ENCODE results near the gene TREML2. TPM values are rescaled to one million over a fixed set of nuclear protein-coding genes. Genes with fewer than 3 reads are reported as not detected.

Gene TREML2
- polyA plus RNA-seq, 1 of the 3 experiments (the other 2 are of a cell fraction) = not detected

DNA sequence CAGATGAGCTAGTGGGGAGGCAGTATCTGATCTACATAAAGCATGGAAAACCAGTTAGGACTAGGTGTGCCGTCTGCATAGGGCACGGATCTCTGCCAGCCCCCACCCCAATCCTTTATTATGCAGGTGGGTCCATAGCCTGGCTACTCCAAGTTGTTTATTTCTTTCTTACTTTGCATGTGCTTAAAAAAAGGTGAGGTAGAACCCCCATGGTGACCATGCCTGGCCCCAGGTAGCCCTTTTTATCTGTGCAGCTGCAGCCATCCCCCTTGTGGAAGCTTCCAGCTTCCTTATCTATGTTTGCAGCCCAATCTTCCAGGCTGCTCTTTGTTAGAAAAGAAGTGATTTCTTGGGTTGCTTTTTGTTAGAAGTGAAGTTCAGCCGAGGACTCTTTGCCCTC, 29.0 kb downstream of the TREML2 start:
- H3K27me3 ChIP-seq (ENCODE audit: insufficient read depth) = no peaks in the 10 kb centered on the region; the same call in 1 of the 2 replicates
- no peak overlapping the region for H3K27ac ChIP-seq (ENCODE audit: low read depth in 2 of 2, low read length in 1 of 2)
- H3K4me2 ChIP-seq = no peak overlapping the region
- no peaks in the 10 kb centered on the region for H3K9me3 ChIP-seq
- ChIA-PET POLR2A (no interaction called here), CTCF (no interaction called here)
- TF ChIP-seq CHD2 (IDR thresholded peaks at IDR 0.05; ENCODE audit: low read length, partially characterized antibody) = no peak
- H3F3A ChIP-seq (replicated peaks; ENCODE audit: insufficient read depth) = no peaks in the 10 kb centered on the region
- H3K79me2 ChIP-seq (ENCODE audit: insufficient read depth) = no peaks in the 10 kb centered on the region
- no peaks in the 10 kb centered on the region for H4K20me1 ChIP-seq (ENCODE audit: insufficient read depth)
- no peak for DNase-seq
- 6% methylated on average over 3 of the region's 3 CpGs for WGBS (ENCODE audit: low lambda C conversion rate)
- no peak overlapping the region for H3K4me3 ChIP-seq (ENCODE audit: low read depth in 2 of 2, low read length in 1 of 2)
- no peaks in the 10 kb centered on the region for H3K9me2 ChIP-seq
- H3K36me3 ChIP-seq (replicated peaks in 1 of 2; ENCODE audit: control insufficient read depth in 1 of 2, insufficient read depth in 2 of 2, low read length in 1 of 2) = no peaks in the 10 kb centered on the region
- H3K9ac ChIP-seq = no peak overlapping the region
- no peaks in the 10 kb centered on the region for H3K4me1 ChIP-seq (ENCODE audit: control insufficient read depth in 1 of 2, insufficient read depth in 2 of 2, low read depth in 1 of 2, low read length in 1 of 2)
- no peak overlapping the region for H2AFZ ChIP-seq (ENCODE audit: low read depth)

DNA sequence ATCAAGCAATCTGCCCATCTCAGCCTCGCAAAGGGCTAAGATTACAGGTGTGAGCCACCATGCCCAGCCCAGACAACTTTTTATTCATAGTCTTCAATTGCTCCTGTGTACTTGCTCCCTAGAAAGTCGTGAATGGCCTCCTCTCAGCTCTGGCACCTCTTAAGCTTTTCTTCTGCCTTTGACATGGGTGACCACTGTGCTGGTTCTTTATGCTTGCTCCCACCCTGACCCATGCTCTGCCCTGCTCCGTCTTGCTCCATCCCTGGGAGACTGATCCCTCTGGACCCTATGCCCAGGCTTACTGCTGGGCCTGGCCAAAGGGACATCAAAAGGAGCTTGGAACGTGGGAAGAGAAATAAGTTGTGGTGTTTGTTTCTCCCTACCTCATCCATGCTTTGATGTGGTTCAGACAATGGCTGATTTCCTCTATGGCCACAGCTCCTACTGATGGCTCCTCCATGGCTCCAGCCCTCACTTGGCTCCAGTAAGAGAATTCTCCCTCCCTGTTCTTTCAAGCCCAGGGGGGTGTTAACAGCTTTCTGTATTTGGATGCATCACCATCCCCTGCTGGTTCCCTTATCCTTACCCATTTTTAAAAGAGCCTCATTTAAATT, 30.3 kb downstream of the TREML2 start:
- no peak overlapping the region for H3K9ac ChIP-seq
- H4K20me1 ChIP-seq (ENCODE audit: insufficient read depth) = no peaks in the 10 kb centered on the region
- no peaks in the 10 kb centered on the region; the same call in 1 of the 2 replicates for H3K27me3 ChIP-seq (ENCODE audit: insufficient read depth)
- H3F3A ChIP-seq (replicated peaks; ENCODE audit: insufficient read depth) = no peaks in the 10 kb centered on the region
- no peak overlapping the region for H2AFZ ChIP-seq (ENCODE audit: low read depth)
- no peak overlapping the region for H3K27ac ChIP-seq (ENCODE audit: low read depth in 2 of 2, low read length in 1 of 2)
- no peaks in the 10 kb centered on the region for H3K4me1 ChIP-seq (ENCODE audit: control insufficient read depth in 1 of 2, insufficient read depth in 2 of 2, low read depth in 1 of 2, low read length in 1 of 2)
- no peak overlapping the region for H3K4me3 ChIP-seq (ENCODE audit: low read depth in 2 of 2, low read length in 1 of 2)
- H3K9me3 ChIP-seq = no peaks in the 10 kb centered on the region
- no peaks in the 10 kb centered on the region for H3K79me2 ChIP-seq (ENCODE audit: insufficient read depth)
- no peak for DNase-seq
- H3K36me3 ChIP-seq (replicated peaks in 1 of 2; ENCODE audit: control insufficient read depth in 1 of 2, insufficient read depth in 2 of 2, low read length in 1 of 2) = no peaks in the 10 kb centered on the region
- ChIA-PET CTCF (no interaction called here), POLR2A (no interaction called here)
- 7% methylated on average over 4 of the region's 4 CpGs for WGBS (ENCODE audit: low lambda C conversion rate)
- TF ChIP-seq FOSL2 (IDR thresholded peaks at IDR 0.05; ENCODE audit: borderline replicate concordance, low read depth) (no peak), NRF1 (IDR thresholded peaks at IDR 0.05; ENCODE audit: low read depth, low read length) (no peak), RFX5 (IDR thresholded peaks at IDR 0.05; ENCODE audit: low read length) (no peak), TCF12 (IDR thresholded peaks at IDR 0.05) (no peak), NFIC (IDR thresholded peaks at IDR 0.05; ENCODE audit: borderline replicate concordance) (no peak), SMC3 (IDR thresholded peaks at IDR 0.05; ENCODE audit: low read depth, low read length) (no peak), MXI1 (IDR thresholded peaks at IDR 0.05; ENCODE audit: low read depth, low read length) (no peak), JUND (IDR thresholded peaks at IDR 0.05) (no peak), SIN3A (IDR thresholded peaks at IDR 0.05; ENCODE audit: borderline replicate concordance, low read depth, low read length) (no peak), FOXM1 (IDR thresholded peaks at IDR 0.05; ENCODE audit: low read depth) (no peak), TAF1 (IDR thresholded peaks at IDR 0.05; ENCODE audit: borderline replicate concordance, low read depth, low read length) (no peak), EZH2phosphoT487 (IDR thresholded peaks at IDR 0.05; ENCODE audit: borderline replicate concordance, low read depth) (no peak), RXRA (IDR thresholded peaks at IDR 0.05; ENCODE audit: borderline replicate concordance, low read depth) (no peak), YY1 (IDR thresholded peaks at IDR 0.05; ENCODE audit: low read depth) (no peak), ELF1 (IDR thresholded peaks at IDR 0.05) (no peak)
- TF ChIP-seq, protein P1, sequence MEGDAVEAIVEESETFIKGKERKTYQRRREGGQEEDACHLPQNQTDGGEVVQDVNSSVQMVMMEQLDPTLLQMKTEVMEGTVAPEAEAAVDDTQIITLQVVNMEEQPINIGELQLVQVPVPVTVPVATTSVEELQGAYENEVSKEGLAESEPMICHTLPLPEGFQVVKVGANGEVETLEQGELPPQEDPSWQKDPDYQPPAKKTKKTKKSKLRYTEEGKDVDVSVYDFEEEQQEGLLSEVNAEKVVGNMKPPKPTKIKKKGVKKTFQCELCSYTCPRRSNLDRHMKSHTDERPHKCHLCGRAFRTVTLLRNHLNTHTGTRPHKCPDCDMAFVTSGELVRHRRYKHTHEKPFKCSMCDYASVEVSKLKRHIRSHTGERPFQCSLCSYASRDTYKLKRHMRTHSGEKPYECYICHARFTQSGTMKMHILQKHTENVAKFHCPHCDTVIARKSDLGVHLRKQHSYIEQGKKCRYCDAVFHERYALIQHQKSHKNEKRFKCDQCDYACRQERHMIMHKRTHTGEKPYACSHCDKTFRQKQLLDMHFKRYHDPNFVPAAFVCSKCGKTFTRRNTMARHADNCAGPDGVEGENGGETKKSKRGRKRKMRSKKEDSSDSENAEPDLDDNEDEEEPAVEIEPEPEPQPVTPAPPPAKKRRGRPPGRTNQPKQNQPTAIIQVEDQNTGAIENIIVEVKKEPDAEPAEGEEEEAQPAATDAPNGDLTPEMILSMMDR (IDR thresholded peaks at IDR 0.05) = no peak
- TF ChIP-seq, protein P2, sequence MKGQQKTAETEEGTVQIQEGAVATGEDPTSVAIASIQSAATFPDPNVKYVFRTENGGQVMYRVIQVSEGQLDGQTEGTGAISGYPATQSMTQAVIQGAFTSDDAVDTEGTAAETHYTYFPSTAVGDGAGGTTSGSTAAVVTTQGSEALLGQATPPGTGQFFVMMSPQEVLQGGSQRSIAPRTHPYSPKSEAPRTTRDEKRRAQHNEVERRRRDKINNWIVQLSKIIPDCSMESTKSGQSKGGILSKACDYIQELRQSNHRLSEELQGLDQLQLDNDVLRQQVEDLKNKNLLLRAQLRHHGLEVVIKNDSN (IDR thresholded peaks at IDR 0.05; ENCODE audit: borderline replicate concordance, low read depth) = no peak
- TF ChIP-seq, protein P3, sequence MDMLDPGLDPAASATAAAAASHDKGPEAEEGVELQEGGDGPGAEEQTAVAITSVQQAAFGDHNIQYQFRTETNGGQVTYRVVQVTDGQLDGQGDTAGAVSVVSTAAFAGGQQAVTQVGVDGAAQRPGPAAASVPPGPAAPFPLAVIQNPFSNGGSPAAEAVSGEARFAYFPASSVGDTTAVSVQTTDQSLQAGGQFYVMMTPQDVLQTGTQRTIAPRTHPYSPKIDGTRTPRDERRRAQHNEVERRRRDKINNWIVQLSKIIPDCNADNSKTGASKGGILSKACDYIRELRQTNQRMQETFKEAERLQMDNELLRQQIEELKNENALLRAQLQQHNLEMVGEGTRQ (IDR thresholded peaks at IDR 0.05; ENCODE audit: borderline replicate concordance, low read depth, low read length) = no peak
- H3K4me2 ChIP-seq = no peak overlapping the region
- H3K9me2 ChIP-seq = no peaks in the 10 kb centered on the region
